Mucosa of stomach (tissue), 1 donor: ENCODE data around the gene C15orf40.
"Not testable (repeated sequence)": the region's sequence is repeated elsewhere in the genome, so short reads cannot be mapped to it uniquely, and the experiment has no call there.

Experiments used
- H3K27me3 ChIP-seq: one replicate; pipeline ENCODE4 v1.7.0; 2013; ENCODE audit warnings: mild to moderate bottlenecking, low read length; ENCODE audit not compliant: control insufficient read depth, insufficient read depth
- H3K36me3 ChIP-seq: one replicate; pipeline ENCODE4 v1.7.0; 2013; ENCODE audit warnings: low read length; ENCODE audit not compliant: control insufficient read depth, insufficient read depth
- H3K4me1 ChIP-seq: one replicate; pipeline ENCODE4 v1.7.0; 2013; ENCODE audit warnings: mild to moderate bottlenecking, low read length; ENCODE audit not compliant: control insufficient read depth, insufficient read depth
- H3K4me3 ChIP-seq: one replicate; pipeline ENCODE4 v1.7.0; 2013; ENCODE audit warnings: low read length
- H3K9ac ChIP-seq: one replicate; pipeline ENCODE4 v1.7.0; 2013; ENCODE audit warnings: mild to moderate bottlenecking, low read length, moderate library complexity
- H3K9me3 ChIP-seq: one replicate; pipeline ENCODE4 v1.7.0; 2013; ENCODE audit warnings: mild to moderate bottlenecking, low read length, moderate library complexity; ENCODE audit not compliant: control insufficient read depth
- donor health status: Pancreatic carcinoma.

C15orf40 gene

GRCh38 chr15:82945326-82945725, 66.1 kb downstream of the C15orf40 start:
- Histone ChIP-seq H3K36me3 (no peaks in the 10 kb centered on the region), H3K9ac (no peak overlapping the region), H3K27me3 (peaks cover 14% of the 10 kb centered on the region), H3K4me3 (no peak overlapping the region), H3K9me3 (no peaks in the 10 kb centered on the region), H3K4me1 (no peaks in the 10 kb centered on the region)

GRCh38 chr15:82944821-82945220, 66.6 kb downstream of the C15orf40 start:
- Histone ChIP-seq H3K9me3 (no peaks in the 10 kb centered on the region), H3K9ac (no peak overlapping the region), H3K36me3 (no peaks in the 10 kb centered on the region), H3K4me1 (no peaks in the 10 kb centered on the region), H3K27me3 (peaks cover 9% of the 10 kb centered on the region), H3K4me3 (no peak overlapping the region)

GRCh38 chr15:82944056-82944455, 67.4 kb downstream of the C15orf40 start:
- peaks cover 2% of the 10 kb centered on the region for H3K27me3 ChIP-seq
- H3K36me3 ChIP-seq = no peaks in the 10 kb centered on the region
- no peak overlapping the region for H3K9ac ChIP-seq
- H3K4me1 ChIP-seq = no peaks in the 10 kb centered on the region
- H3K9me3 ChIP-seq = no peaks in the 10 kb centered on the region
- H3K4me3 ChIP-seq = no peak overlapping the region

GRCh38 chr15:82943176-82943575, 68.3 kb downstream of the C15orf40 start:
- H3K9me3 ChIP-seq = no peaks in the 10 kb centered on the region
- H3K4me1 ChIP-seq = no peaks in the 10 kb centered on the region
- no peaks in the 10 kb centered on the region for H3K36me3 ChIP-seq
- no peak overlapping the region for H3K9ac ChIP-seq
- no peaks in the 10 kb centered on the region for H3K27me3 ChIP-seq
- no peak overlapping the region for H3K4me3 ChIP-seq

GRCh38 chr15:82942691-82943090, 68.7 kb downstream of the C15orf40 start:
- Histone ChIP-seq H3K4me1 (no peaks in the 10 kb centered on the region), H3K27me3 (no peaks in the 10 kb centered on the region), H3K9me3 (no peaks in the 10 kb centered on the region), H3K9ac (no peak overlapping the region), H3K4me3 (no peak overlapping the region), H3K36me3 (no peaks in the 10 kb centered on the region)

GRCh38 chr15:82939678-82940077, 71.8 kb downstream of the C15orf40 start:
- not testable (repeated sequence) for H3K4me1 ChIP-seq, H3K36me3 ChIP-seq, H3K9ac ChIP-seq, H3K4me3 ChIP-seq, H3K9me3 ChIP-seq, H3K27me3 ChIP-seq
